ENCODE measurements around the gene MIA2. TPM values are rescaled to one million over a fixed set of nuclear protein-coding genes. Genes with fewer than 3 reads are reported as not detected.

MIA2 gene, protein sequence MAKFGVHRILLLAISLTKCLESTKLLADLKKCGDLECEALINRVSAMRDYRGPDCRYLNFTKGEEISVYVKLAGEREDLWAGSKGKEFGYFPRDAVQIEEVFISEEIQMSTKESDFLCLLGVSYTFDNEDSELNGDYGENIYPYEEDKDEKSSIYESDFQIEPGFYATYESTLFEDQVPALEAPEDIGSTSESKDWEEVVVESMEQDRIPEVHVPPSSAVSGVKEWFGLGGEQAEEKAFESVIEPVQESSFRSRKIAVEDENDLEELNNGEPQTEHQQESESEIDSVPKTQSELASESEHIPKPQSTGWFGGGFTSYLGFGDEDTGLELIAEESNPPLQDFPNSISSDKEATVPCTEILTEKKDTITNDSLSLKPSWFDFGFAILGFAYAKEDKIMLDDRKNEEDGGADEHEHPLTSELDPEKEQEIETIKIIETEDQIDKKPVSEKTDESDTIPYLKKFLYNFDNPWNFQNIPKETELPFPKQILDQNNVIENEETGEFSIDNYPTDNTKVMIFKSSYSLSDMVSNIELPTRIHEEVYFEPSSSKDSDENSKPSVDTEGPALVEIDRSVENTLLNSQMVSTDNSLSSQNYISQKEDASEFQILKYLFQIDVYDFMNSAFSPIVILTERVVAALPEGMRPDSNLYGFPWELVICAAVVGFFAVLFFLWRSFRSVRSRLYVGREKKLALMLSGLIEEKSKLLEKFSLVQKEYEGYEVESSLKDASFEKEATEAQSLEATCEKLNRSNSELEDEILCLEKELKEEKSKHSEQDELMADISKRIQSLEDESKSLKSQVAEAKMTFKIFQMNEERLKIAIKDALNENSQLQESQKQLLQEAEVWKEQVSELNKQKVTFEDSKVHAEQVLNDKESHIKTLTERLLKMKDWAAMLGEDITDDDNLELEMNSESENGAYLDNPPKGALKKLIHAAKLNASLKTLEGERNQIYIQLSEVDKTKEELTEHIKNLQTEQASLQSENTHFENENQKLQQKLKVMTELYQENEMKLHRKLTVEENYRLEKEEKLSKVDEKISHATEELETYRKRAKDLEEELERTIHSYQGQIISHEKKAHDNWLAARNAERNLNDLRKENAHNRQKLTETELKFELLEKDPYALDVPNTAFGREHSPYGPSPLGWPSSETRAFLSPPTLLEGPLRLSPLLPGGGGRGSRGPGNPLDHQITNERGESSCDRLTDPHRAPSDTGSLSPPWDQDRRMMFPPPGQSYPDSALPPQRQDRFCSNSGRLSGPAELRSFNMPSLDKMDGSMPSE (N-terminal part only)
- total RNA-seq (10 to 100 TPM; 12.5 to 21.9 (median 20.1) TPM), polyA plus RNA-seq (10 to 100 TPM; 11.7 to 15.5 TPM)
- long read RNA-seq, donor 1, partial matches to known transcripts: 9 of 44 reads
- long read RNA-seq, donor 1, other reads (novel, unspliced or antisense): 35 of 44 reads
- long read RNA-seq, donor 2, partial matches to known transcripts: 5 of 7 reads
- long read RNA-seq, donor 2, other reads (novel, unspliced or antisense): 0 of 7 reads
- long read RNA-seq, donor 3, partial matches to known transcripts: 0 of 21 reads
- long read RNA-seq, donor 3, other reads (novel, unspliced or antisense): 21 of 21 reads

DNA sequence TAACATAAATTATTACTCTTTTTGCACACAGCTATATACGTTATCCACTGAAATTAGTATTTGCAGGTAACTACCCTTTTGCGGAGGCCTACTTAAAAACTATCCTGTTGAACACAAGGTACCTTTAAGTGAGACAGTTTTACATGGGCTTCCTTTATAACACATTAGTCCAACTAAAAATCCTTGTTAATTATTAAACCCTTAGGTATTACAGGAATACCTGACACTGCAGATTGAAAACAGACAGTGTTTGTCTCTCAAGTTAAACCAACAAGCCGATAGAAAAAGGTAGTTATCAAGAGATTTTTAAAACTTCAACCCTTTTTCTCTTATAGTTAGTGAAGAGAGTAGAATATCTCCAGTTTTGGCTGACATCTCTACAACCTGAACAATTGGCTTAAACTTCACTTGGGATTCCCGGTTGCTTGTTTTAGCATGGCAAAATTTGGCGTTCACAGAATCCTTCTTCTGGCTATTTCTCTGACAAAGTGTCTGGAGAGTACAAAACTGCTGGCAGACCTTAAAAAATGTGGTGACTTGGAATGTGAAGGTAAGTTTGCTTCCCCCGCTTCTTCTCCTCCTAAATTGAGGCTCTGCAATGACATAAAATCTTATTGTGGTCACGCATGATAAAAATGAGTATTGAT is at the start of gene MIA2:
Gene MIA2, plus strand, starts transcription at position 236 of the 647 bp plus-strand sequence. Its CDS starts 200 bp downstream, at position 436.
- H3K36me3 ChIP-seq: no peaks in the 10 kb centered on the region
- H3K27ac ChIP-seq: no peak within 1 kb of the TSS
- no peaks in the 10 kb centered on the region for H3K4me1 ChIP-seq (ENCODE audit: insufficient read depth)
- no peak for DNase-seq
- H3K9me3 ChIP-seq: no peaks in the 10 kb centered on the region
- 58 to 65% (median 59%) methylated on average over 7 of the region's 7 CpGs for WGBS, 3 donors
- intact Hi-C loops (cut with DNase I): no loop called here
- no peaks in the 10 kb centered on the region for H3K27me3 ChIP-seq
- TF ChIP-seq EP300 (IDR thresholded peaks at IDR 0.05) (no peak), POLR2A (IDR thresholded peaks at IDR 0.05) (no peak)
- TF ChIP-seq, protein P1, sequence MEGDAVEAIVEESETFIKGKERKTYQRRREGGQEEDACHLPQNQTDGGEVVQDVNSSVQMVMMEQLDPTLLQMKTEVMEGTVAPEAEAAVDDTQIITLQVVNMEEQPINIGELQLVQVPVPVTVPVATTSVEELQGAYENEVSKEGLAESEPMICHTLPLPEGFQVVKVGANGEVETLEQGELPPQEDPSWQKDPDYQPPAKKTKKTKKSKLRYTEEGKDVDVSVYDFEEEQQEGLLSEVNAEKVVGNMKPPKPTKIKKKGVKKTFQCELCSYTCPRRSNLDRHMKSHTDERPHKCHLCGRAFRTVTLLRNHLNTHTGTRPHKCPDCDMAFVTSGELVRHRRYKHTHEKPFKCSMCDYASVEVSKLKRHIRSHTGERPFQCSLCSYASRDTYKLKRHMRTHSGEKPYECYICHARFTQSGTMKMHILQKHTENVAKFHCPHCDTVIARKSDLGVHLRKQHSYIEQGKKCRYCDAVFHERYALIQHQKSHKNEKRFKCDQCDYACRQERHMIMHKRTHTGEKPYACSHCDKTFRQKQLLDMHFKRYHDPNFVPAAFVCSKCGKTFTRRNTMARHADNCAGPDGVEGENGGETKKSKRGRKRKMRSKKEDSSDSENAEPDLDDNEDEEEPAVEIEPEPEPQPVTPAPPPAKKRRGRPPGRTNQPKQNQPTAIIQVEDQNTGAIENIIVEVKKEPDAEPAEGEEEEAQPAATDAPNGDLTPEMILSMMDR (IDR thresholded peaks at IDR 0.05): no peak
- H3K4me3 ChIP-seq: no peak within 1 kb of the TSS

DNA sequence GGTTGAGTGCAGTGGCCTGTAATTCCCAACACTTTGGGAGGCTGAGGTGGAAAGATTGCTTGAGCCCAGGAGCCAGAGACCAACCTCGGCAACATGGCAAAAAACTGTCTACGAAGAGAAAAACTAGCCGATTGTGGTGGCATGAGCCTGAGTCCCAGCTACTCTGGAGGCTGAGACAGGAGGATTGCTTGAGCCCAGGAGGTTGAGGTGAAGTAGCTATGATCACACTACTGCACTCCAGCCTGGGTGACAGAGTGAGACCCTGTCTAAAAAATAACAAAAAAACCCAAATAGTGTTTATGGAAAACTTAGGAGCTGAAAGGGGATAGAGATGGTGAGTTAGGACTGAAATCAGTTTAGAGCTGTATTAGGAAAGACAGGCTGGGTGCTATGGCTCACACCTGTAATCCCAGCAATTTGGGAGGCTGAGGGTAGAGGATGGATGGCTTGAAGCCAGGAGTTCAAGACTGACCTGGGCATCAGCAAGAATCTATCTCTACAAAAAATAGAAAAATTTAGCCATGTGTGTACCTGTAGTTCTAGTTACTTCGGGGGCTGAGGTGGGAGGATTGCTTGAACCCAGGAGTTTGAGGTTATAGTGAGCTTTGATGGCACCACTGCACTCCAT is 49.0 kb upstream of the MIA2 start:
- H3K4me3 ChIP-seq: no peak overlapping the region
- no peak for TF ChIP-seq POLR2A (IDR thresholded peaks at IDR 0.05)
- TF ChIP-seq, protein P1 (IDR thresholded peaks at IDR 0.05): no peak
- H3K27ac ChIP-seq: no peak overlapping the region
- H3K9me3 ChIP-seq: no peaks in the 10 kb centered on the region
- H3K36me3 ChIP-seq: no peaks in the 10 kb centered on the region
- H3K27me3 ChIP-seq: no peaks in the 10 kb centered on the region
- H3K4me1 ChIP-seq (ENCODE audit: insufficient read depth): no peaks in the 10 kb centered on the region
- DNase-seq: no peak
- 92 to 97% (median 96%) methylated on average over 4 of the region's 4 CpGs for WGBS, 3 donors
- intact Hi-C loops (cut with DNase I): no loop called here

DNA sequence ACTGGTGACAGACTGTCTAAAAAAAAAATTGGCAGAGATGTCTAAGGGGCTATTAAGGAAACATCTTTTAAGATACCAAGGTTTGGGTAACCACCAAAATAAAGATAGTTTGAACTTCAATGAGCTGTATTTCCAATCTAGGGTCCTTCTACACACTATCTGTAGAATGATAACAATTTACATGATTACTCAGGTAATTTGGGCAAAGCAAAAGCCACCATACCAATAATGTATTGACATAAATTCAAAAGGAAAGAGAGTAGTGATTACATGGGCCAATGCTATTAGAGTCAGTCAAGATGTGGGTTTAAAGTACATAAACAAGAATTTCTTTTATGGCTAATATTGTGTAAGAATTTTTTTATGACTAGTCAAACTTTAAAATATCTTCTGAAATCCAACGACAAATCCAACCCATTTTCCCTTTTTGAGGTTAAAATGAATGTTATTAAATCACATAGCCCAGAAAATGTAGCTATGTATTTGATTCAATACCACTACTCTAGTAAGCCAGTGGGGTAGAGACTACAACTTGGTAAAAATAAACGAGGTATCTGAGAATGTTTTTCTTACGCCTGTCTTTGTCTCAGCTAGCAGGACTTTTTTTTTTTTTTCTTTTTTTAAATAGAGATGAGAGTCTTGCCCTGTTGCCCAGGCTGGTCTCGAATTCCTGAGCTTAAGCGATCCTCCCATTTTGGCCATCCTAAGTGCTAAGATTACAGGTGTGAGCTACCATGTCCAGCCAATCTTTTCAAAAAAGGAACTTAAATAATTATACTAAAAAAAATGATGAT is 48.3 kb upstream of the MIA2 start:
- intact Hi-C loops (cut with DNase I): no loop called here
- Histone ChIP-seq H3K27ac (no peak overlapping the region), H3K36me3 (no peaks in the 10 kb centered on the region), H3K27me3 (no peaks in the 10 kb centered on the region), H3K9me3 (no peaks in the 10 kb centered on the region), H3K4me3 (no peak overlapping the region), H3K4me1 (ENCODE audit: insufficient read depth) (no peaks in the 10 kb centered on the region)
- no peak for DNase-seq
- 87 to 92% (median 87%) methylated on average over 5 of the region's 5 CpGs for WGBS, 3 donors
- TF ChIP-seq EP300 (IDR thresholded peaks at IDR 0.05): no peak
- TF ChIP-seq, protein P1 (IDR thresholded peaks at IDR 0.05): no peak
- no peak for TF ChIP-seq POLR2A (IDR thresholded peaks at IDR 0.05)

Data from ovary (tissue), 10 donors.